GM21360 (cell line): Measurements from ENCODE around the gene GAP43.
"Not testable (repeated sequence)": the region's sequence is repeated elsewhere in the genome, so short reads cannot be mapped to it uniquely, and the experiment has no call there.

ENCODE experiments used
- ATAC-seq: cut with Tn5 transposase; IDR thresholded peaks from one replicate; pipeline ENCODE4 v1.9.1; 2021; ENCODE audit warnings: mild to moderate bottlenecking, moderate library complexity; ENCODE audit not compliant: unreplicated experiment

GAP43 gene

GRCh38 chr3:115692887-115693524 lies 69.7 kb downstream of the GAP43 start:
- ATAC-seq = peak; percentile 95

GRCh38 chr3:115693868-115694267 lies 70.6 kb downstream of the GAP43 start:
- no peak for ATAC-seq

GRCh38 chr3:115695090-115695489 lies 71.8 kb downstream of the GAP43 start:
- ATAC-seq = no peak

GRCh38 chr3:115697263-115698053 lies 74.1 kb downstream of the GAP43 start:
- ATAC-seq = no peak

GRCh38 chr3:115698851-115699591 lies 75.7 kb downstream of the GAP43 start:
- ATAC-seq = no peak

- no peak for ATAC-seq
Measured at GRCh38 chr3:115699706-115700105, 76.4 kb downstream of the GAP43 start.

- no peak for ATAC-seq
Measured at GRCh38 chr3:115702598-115702997, 79.3 kb downstream of the GAP43 start.

GRCh38 chr3:115704661-115705338 lies 81.5 kb downstream of the GAP43 start:
- ATAC-seq = no peak

GRCh38 chr3:115706311-115706829 lies 83.1 kb downstream of the GAP43 start:
- ATAC-seq = no peak

- ATAC-seq = no peak
Measured at GRCh38 chr3:115708540-115708939, 85.2 kb downstream of the GAP43 start.

- ATAC-seq = no peak
Measured at GRCh38 chr3:115709093-115709492, 85.8 kb downstream of the GAP43 start.

- ATAC-seq = no peak
Measured at GRCh38 chr3:115709931-115710330, 86.6 kb downstream of the GAP43 start.

- ATAC-seq = no peak
Measured at GRCh38 chr3:115710799-115711198, 87.5 kb downstream of the GAP43 start.

GRCh38 chr3:115712871-115713270 lies 89.6 kb downstream of the GAP43 start:
- no peak for ATAC-seq

- no peak for ATAC-seq
Measured at GRCh38 chr3:115713284-115713683, 90.0 kb downstream of the GAP43 start.

- no peak for ATAC-seq
Measured at GRCh38 chr3:115715241-115715745, 92.0 kb downstream of the GAP43 start.

GRCh38 chr3:115720983-115721382 lies 97.7 kb downstream of the GAP43 start:
- ATAC-seq = no peak

- no peak for ATAC-seq
Measured at GRCh38 chr3:115725800-115726199, 102.5 kb downstream of the GAP43 start.

GRCh38 chr3:115727135-115727534 lies 103.8 kb downstream of the GAP43 start:
- ATAC-seq = no peak

GRCh38 chr3:115728013-115728412 lies 104.7 kb downstream of the GAP43 start:
- no peak for ATAC-seq

- not testable (repeated sequence) for ATAC-seq
Measured at GRCh38 chr3:115736341-115736740, 113.0 kb downstream of the GAP43 start.
